Measurements from ENCODE around the gene OFD1.

The OFD1 gene

DNA sequence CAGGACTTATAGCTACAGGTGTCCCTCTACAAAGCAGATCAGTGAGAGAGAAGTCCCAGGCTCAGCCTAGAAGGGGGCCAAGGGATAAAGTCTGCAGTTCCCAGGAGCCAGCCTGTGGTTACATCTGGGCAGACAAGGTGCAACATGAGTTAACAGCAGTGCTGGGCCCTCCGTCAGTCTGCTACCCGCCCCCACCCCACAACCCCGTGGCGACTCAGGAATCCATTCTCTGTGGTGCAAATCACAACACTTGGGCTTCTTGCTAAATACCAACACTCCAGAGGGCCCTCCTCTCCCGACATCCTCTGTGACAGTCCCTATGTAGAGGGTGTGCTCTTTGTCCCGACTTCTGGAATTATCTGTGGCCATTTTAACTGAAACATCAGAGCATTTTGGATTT, 68.6 kb downstream of the OFD1 start:
- no peak for DNase-seq (ENCODE audit: low read depth)

GRCh38 chrX:13805241-13805640, 70.7 kb downstream of the OFD1 start:
- DNase-seq (ENCODE audit: low read depth): no peak

GRCh38 chrX:13808293-13808692, 73.7 kb downstream of the OFD1 start:
- no peak for DNase-seq (ENCODE audit: low read depth)

GRCh38 chrX:13808865-13809264, 74.3 kb downstream of the OFD1 start:
- DNase-seq (ENCODE audit: low read depth): no peak

- no peak for DNase-seq (ENCODE audit: low read depth)
Measured at GRCh38 chrX:13815664-13816063, 81.1 kb downstream of the OFD1 start.

- DNase-seq (ENCODE audit: low read depth): no peak
Measured at GRCh38 chrX:13816176-13816575, 81.6 kb downstream of the OFD1 start.

DNA sequence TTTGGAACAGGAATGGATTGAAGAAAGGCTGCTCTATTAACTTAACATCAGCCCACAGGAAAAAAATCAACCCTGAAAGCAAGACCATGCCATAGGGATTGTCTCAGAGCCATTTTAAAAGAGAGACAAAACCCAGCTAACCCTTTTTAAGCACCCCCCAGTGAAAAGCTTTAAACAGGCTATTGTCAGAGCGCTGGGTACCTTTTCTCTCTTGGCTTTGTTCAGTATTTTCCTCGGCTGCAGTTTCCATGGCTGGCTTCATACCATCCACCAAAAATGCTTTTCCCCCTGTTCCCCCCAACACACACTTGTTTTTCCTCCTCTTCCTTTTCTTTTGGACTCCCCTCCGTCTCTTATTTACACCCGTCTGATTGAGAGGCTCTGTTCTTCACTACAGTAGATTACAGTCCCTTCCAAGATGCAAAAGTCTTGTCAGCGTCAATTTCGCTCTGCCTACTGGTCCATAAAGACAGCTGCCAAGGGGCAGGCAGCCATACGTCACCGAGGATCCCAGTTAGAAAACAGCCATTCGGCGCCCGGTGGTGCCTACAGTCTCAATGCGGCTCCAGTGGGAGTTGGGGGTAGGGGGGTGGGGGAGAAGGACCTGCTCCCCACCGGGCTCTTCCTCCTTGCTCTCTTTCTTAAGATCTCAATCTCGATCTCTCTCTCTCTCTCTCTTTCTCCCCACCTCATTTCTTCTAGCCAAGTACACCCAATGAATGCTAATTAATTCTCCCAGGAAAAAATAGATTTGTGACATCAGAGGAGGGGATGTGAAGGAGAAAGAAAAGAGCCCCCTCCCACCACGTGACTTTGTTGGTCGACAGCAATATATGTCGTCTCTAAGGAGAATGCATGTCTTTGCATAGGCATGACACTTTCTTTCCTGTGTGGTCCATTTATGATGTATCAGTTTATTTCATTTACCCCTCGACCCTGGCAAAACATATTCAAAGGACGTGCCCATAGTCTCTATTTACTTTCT, 82.4 kb downstream of the OFD1 start, which contains the start of gene GPM6B:
GPM6B (minus strand) TSS at position 451 of the 985 bp plus-strand sequence; CDS start at position 262, 189 bp downstream.
- no peak for DNase-seq (ENCODE audit: low read depth)
